Measurements from ENCODE around the gene C1orf53. TPM values are rescaled to one million over a fixed set of nuclear protein-coding genes. Genes with fewer than 3 reads are reported as not detected.

Gene C1orf53
- total and polyA plus RNA-seq, 2 of the 4 experiments (the other 2 are of a cell fraction), result 4.8 to 7.0 TPM

DNA sequence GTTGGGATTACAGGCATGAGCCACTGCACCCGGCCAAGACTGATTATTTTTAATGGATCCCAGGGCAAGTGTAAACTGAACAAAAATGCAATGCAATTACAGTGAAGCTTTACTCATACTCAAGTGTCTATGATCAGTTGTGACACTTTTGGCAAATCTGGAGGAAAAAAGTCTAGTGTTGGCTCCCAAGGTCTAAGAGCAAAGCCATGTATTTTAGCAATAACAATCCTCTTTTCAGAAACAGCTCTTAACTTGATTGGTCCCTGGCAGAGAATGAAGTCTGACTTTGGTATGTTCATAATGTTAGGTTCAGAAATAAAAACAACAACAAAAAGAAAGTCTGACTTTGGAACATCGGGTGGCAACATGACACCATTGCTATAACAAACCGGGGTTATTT is 40.2 kb upstream of the C1orf53 start:
- no peak overlapping the region for H2AFZ ChIP-seq (replicated peaks; ENCODE audit: low read length, poor library complexity)
- no peak overlapping the region for H3K4me3 ChIP-seq (ENCODE audit: insufficient read depth, low read depth, low read length)
- H2BK15ac ChIP-seq (ENCODE audit: low read depth, low read length), result no peak overlapping the region
- H2BK20ac ChIP-seq (ENCODE audit: low read depth, low read length), result no peak overlapping the region
- no peaks in the 10 kb centered on the region for H4K20me1 ChIP-seq (ENCODE audit: insufficient read depth, low read length)
- peak overlapping the region; percentile 24 for H3K23ac ChIP-seq (ENCODE audit: low read depth, low read length)
- POLR2A ChIA-PET (ENCODE audit: unreplicated experiment), result no interaction called here
- intact Hi-C loops (cut with micrococcal nuclease), result no loop called here
- ATAC-seq (ENCODE audit: low read depth) (peak; percentile 60), DNase-seq (no peak)
- H3K4me2 ChIP-seq (ENCODE audit: low read depth, low read length), result 0 out of 2 replicates have a peak overlapping the region, but pooled peaks have one; percentile 17
- WGBS, 2 experiments (ENCODE audit: extremely low coverage in 2 of 2, insufficient read length in 1 of 2), result no CpG with 5 or more reads among the region's 3 CpGs
- dilution Hi-C loops (cut with HindIII; ENCODE audit: low sequenced_read_pairs, unreplicated experiment), result no loop called here
- BruUV-seq (replicated peaks), result no TSS peak
- no peaks in the 10 kb centered on the region for H3K27me3 ChIP-seq (ENCODE audit: control insufficient read depth, insufficient read depth, low read length)
- H3K4ac ChIP-seq (ENCODE audit: low read depth, low read length), result no peak overlapping the region
- no peak overlapping the region for H4K5ac ChIP-seq (ENCODE audit: low read depth, low read length)
- no peak overlapping the region for H2AK9ac ChIP-seq (replicated peaks; ENCODE audit: low read depth, low read length, poor library complexity)
- H4K91ac ChIP-seq (ENCODE audit: insufficient read depth, low read depth, low read length), result no peak overlapping the region
- H4K8ac ChIP-seq (ENCODE audit: low read depth in 2 of 2, low read length in 2 of 2), result no peak overlapping the region
- H3K36me3 ChIP-seq (ENCODE audit: control insufficient read depth, insufficient read depth, low read length), result no peaks in the 10 kb centered on the region
- in situ Hi-C loops (cut with MboI; ENCODE audit: low sequenced_read_pairs), result loop anchor here (10.0 kb wide), 1 partner anchor 247 kb away; no protein-coding TSS in a partner anchor
- 0 out of 2 replicates have a peak, but pooled peaks cover 3% of the 10 kb centered on the region for H3K4me1 ChIP-seq (ENCODE audit: control insufficient read depth, insufficient read depth, low read length)
- H3K14ac ChIP-seq (replicated peaks; ENCODE audit: low read depth, low read length), result no peak overlapping the region; the same call in 1 of the 2 replicates
- H2BK5ac ChIP-seq (ENCODE audit: low read depth, low read length, poor library complexity, severe bottlenecking), result peak overlapping the region; percentile 0
- H3K27ac ChIP-seq (ENCODE audit: insufficient read depth, low read length), result no peak overlapping the region
- no peaks in the 10 kb centered on the region for H3K9me1 ChIP-seq (ENCODE audit: insufficient read depth, low read length)
- H3K18ac ChIP-seq (ENCODE audit: low read depth, low read length), result no peak overlapping the region
- H2AK5ac ChIP-seq (ENCODE audit: low read depth, low read length), result no peak overlapping the region
- H3K56ac ChIP-seq (ENCODE audit: extremely low read depth, insufficient read depth, low read length), result 0 out of 2 replicates have a peak overlapping the region, but pooled peaks have one; percentile 11
- no peak overlapping the region for H3K9ac ChIP-seq (ENCODE audit: low read depth, low read length)
- H2BK120ac ChIP-seq (ENCODE audit: low read depth, low read length), result no peak overlapping the region
- TF ChIP-seq SMC3 (IDR thresholded peaks at IDR 0.05; ENCODE audit: low read depth, low read length) (no peak), CHD1 (IDR thresholded peaks at IDR 0.05; ENCODE audit: low read depth, low read length) (no peak), RCOR1 (IDR thresholded peaks at IDR 0.05; ENCODE audit: insufficient replicate concordance, low read length) (no peak), CEBPB (IDR thresholded peaks at IDR 0.05; ENCODE audit: low read depth, low read length) (no peak), RFX5 (IDR thresholded peaks at IDR 0.05; ENCODE audit: low read depth, low read length) (no peak), MAZ (IDR thresholded peaks at IDR 0.05; ENCODE audit: borderline replicate concordance, low read depth, low read length) (no peak), ELK1 (IDR thresholded peaks at IDR 0.05; ENCODE audit: borderline replicate concordance, low read depth, low read length) (no peak), BHLHE40 (IDR thresholded peaks at IDR 0.05; ENCODE audit: low read depth, low read length) (no peak), POLR2A (IDR thresholded peaks at IDR 0.05; ENCODE audit: low read depth, low read length) (no peak), MAFK (IDR thresholded peaks at IDR 0.05; ENCODE audit: low read depth, low read length) (no peak), MXI1 (IDR thresholded peaks at IDR 0.05; ENCODE audit: borderline replicate concordance, low read depth, low read length) (no peak), RAD21 (IDR thresholded peaks at IDR 0.05; ENCODE audit: low read length) (no peak), NFE2L2 (IDR thresholded peaks at IDR 0.05; ENCODE audit: low read depth, low read length) (no peak), FOS (IDR thresholded peaks at IDR 0.05; ENCODE audit: low read depth, low read length) (no peak)
- TF ChIP-seq, protein P1, sequence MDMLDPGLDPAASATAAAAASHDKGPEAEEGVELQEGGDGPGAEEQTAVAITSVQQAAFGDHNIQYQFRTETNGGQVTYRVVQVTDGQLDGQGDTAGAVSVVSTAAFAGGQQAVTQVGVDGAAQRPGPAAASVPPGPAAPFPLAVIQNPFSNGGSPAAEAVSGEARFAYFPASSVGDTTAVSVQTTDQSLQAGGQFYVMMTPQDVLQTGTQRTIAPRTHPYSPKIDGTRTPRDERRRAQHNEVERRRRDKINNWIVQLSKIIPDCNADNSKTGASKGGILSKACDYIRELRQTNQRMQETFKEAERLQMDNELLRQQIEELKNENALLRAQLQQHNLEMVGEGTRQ (IDR thresholded peaks at IDR 0.05; ENCODE audit: low read depth, low read length), result no peak
- TF ChIP-seq, protein P2, sequence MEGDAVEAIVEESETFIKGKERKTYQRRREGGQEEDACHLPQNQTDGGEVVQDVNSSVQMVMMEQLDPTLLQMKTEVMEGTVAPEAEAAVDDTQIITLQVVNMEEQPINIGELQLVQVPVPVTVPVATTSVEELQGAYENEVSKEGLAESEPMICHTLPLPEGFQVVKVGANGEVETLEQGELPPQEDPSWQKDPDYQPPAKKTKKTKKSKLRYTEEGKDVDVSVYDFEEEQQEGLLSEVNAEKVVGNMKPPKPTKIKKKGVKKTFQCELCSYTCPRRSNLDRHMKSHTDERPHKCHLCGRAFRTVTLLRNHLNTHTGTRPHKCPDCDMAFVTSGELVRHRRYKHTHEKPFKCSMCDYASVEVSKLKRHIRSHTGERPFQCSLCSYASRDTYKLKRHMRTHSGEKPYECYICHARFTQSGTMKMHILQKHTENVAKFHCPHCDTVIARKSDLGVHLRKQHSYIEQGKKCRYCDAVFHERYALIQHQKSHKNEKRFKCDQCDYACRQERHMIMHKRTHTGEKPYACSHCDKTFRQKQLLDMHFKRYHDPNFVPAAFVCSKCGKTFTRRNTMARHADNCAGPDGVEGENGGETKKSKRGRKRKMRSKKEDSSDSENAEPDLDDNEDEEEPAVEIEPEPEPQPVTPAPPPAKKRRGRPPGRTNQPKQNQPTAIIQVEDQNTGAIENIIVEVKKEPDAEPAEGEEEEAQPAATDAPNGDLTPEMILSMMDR (conservative IDR thresholded peaks at IDR 0.05; ENCODE audit: low read depth, low read length), result no peak
- no peaks in the 10 kb centered on the region for H3K79me1 ChIP-seq (ENCODE audit: low read depth in 1 of 2, low read length in 2 of 2)
- H3K9me3 ChIP-seq (ENCODE audit: control insufficient read depth, insufficient read depth, low read length), result no peaks in the 10 kb centered on the region
- CTCF ChIA-PET, result no interaction called here
